ENCODE measurements around the gene NPC1. TPM values are rescaled to one million over a fixed set of nuclear protein-coding genes. Genes with fewer than 3 reads are reported as not detected.

Gene NPC1
- total and polyA plus RNA-seq, 2 of the 8 experiments (the other 6 are each of a cell fraction or from before 2014, with no cell fraction given) = 34.1 to 39.5 TPM

GRCh38 chr18:23560186-23560585 lies 26.1 kb downstream of the NPC1 start:
- 88% methylated on average over 4 of the region's 4 CpGs; no CpG with 5 or more reads in 1 of the 2 experiments for WGBS, 2 experiments (ENCODE audit: extremely low coverage in 1 of 2, insufficient coverage in 1 of 2, insufficient read length in 1 of 2, insufficient replicate concordance in 2 of 2, low coverage in 1 of 2, low lambda C conversion rate in 2 of 2, missing lambda C conversion rate in 1 of 2)
- H3K23me2 ChIP-seq (ENCODE audit: low read depth, low read length) = no peaks in the 10 kb centered on the region
- H3K23ac ChIP-seq (ENCODE audit: insufficient read length) = no peak overlapping the region
- H3K4me3 ChIP-seq (ENCODE audit: extremely low read depth in 1 of 4, insufficient read depth in 2 of 4, low read depth in 3 of 4, low read length in 4 of 4) = no peak overlapping the region
- no peaks in the 10 kb centered on the region for H3K9me3 ChIP-seq (ENCODE audit: insufficient read depth in 2 of 2, low read depth in 1 of 2, low read length in 1 of 2)
- H4K91ac ChIP-seq (replicated peaks; ENCODE audit: insufficient read length, low read length) = no peak overlapping the region
- H3K79me2 ChIP-seq (ENCODE audit: control insufficient read depth in 1 of 2, insufficient read depth in 2 of 2, low read length in 2 of 2) = no peaks in the 10 kb centered on the region
- DNase-seq (ENCODE audit: low read depth in 1 of 2, low spot score in 2 of 2) = no peak
- no peak overlapping the region for H4K5ac ChIP-seq (ENCODE audit: insufficient read length, low read depth, low read length)
- H3K27me3 ChIP-seq (replicated peaks in 1 of 4; ENCODE audit: control insufficient read depth in 3 of 4, extremely low read depth in 1 of 4, insufficient read depth in 3 of 4, low read length in 3 of 4) = no peaks in the 10 kb centered on the region
- H3K56ac ChIP-seq (replicated peaks; ENCODE audit: insufficient read length, low read depth, low read length) = no peak overlapping the region
- H3K4me2 ChIP-seq (ENCODE audit: insufficient read depth in 1 of 2, low read depth in 2 of 2, low read length in 2 of 2) = no peak overlapping the region
- no peak overlapping the region for H3K14ac ChIP-seq (ENCODE audit: insufficient read length)
- POLR2A ChIA-PET (ENCODE audit: partially characterized antibody) = no interaction called here
- no peak for FAIRE-seq
- CTCF ChIA-PET (ENCODE audit: partially characterized antibody) = interaction anchor here (0.6 to 0.7 kb wide), 2 partner anchors 143 to 238 kb away, joined by 3 to 5 read pairs; no protein-coding TSS in a partner anchor
- H2AFZ ChIP-seq (ENCODE audit: low read length) = no peak overlapping the region
- no peak overlapping the region for H3K9ac ChIP-seq (replicated peaks in 1 of 4; ENCODE audit: extremely low read depth in 1 of 4, low read depth in 3 of 4, low read length in 3 of 4)
- H3K4me1 ChIP-seq (replicated peaks in 1 of 4; ENCODE audit: control insufficient read depth in 3 of 4, insufficient read depth in 4 of 4, low read length in 3 of 4) = no peaks in the 10 kb centered on the region
- no peak overlapping the region for H2BK5ac ChIP-seq (ENCODE audit: low read depth, low read length)
- no peak overlapping the region for H3K4ac ChIP-seq (replicated peaks; ENCODE audit: insufficient read length, low read depth, low read length)
- H3K36me3 ChIP-seq (ENCODE audit: control insufficient read depth in 2 of 4, insufficient read depth in 4 of 4, low read length in 3 of 4) = peaks cover 6 to 42% (median 23%) of the 10 kb centered on the region in 4 experiments; a peak in 7 of 8 replicates
- TF ChIP-seq SP4 (IDR thresholded peaks at IDR 0.05; ENCODE audit: low read length) (no peak), TBP (IDR thresholded peaks at IDR 0.05; ENCODE audit: low read depth, low read length) (no peak), E2F6 (IDR thresholded peaks at IDR 0.05) (no peak), EGR1 (IDR thresholded peaks at IDR 0.05; ENCODE audit: borderline replicate concordance, low read depth, low read length) (no peak)
- no peaks in the 10 kb centered on the region for H4K20me1 ChIP-seq (replicated peaks in 1 of 2; ENCODE audit: control insufficient read depth in 1 of 2, insufficient read depth in 2 of 2, low read length in 2 of 2)
- H4K8ac ChIP-seq (ENCODE audit: extremely low read depth, insufficient read depth, low read length) = no peak overlapping the region
- no peak overlapping the region for H2BK20ac ChIP-seq (ENCODE audit: low read length)
- H2BK12ac ChIP-seq (ENCODE audit: low read depth, low read length) = no peak overlapping the region
- H3K18ac ChIP-seq (ENCODE audit: extremely low read depth, low read length) = no peak overlapping the region
- H3K79me1 ChIP-seq (ENCODE audit: low read depth, low read length) = no peaks in the 10 kb centered on the region
- no peak overlapping the region for H2AK5ac ChIP-seq (ENCODE audit: low read depth, low read length)
- no peak overlapping the region for H2BK15ac ChIP-seq (ENCODE audit: low read length)
- H3K27ac ChIP-seq (ENCODE audit: low read depth, low read length) = no peak overlapping the region
- H2BK120ac ChIP-seq (replicated peaks; ENCODE audit: low read depth, low read length) = no peak overlapping the region

All from H1 (cell line).